GM12878 (cell line): ENCODE results near the gene ZPBP2.

Experiments
- BCL11A ChIP-seq: IDR thresholded peaks from 2 replicates; pipeline ENCODE4 v1.6.1; 2011; ENCODE audit warnings: low read depth, low read length
- IRF5 ChIP-seq: fragments of 450-650 bp; IDR thresholded peaks from 2 replicates; pipeline ENCODE4 v1.6.1; 2017; ENCODE audit warnings: borderline replicate concordance
- PML ChIP-seq: IDR thresholded peaks from 2 replicates; pipeline ENCODE4 v1.6.1; 2012; ENCODE audit warnings: low read length, inconsistent platforms
- SIX5 ChIP-seq: IDR thresholded peaks from 2 replicates; pipeline ENCODE4 v1.6.1; 2011; ENCODE audit warnings: mild to moderate bottlenecking, low read depth, low read length, moderate library complexity; ENCODE audit not compliant: severe bottlenecking
- TARDBP ChIP-seq: IDR thresholded peaks from 2 replicates; pipeline ENCODE4 v1.6.1; 2016; ENCODE audit warnings: borderline replicate concordance
- ZNF687 ChIP-seq: fragments of 450-650 bp; IDR thresholded peaks from 2 replicates; pipeline ENCODE4 v1.6.1; 2017; ENCODE audit warnings: mild to moderate bottlenecking, moderate library complexity
- TF ChIP-seq, protein P1 (sequence below), 3 experiments: IDR thresholded peaks in 2 of 3; conservative IDR thresholded peaks in 1 of 3; 2 replicates each; pipeline ENCODE4 v1.5.1; 2011; ENCODE audit warnings: low read depth in 3 of 3, low read length in 3 of 3, mild to moderate bottlenecking in 3 of 3, control low read depth in 2 of 3, moderate library complexity in 2 of 3, inconsistent platforms in 1 of 3, mixed read lengths in 1 of 3; ENCODE audit not compliant: control insufficient read depth in 2 of 3, insufficient read depth in 1 of 3; ENCODE audit errors: extremely low read depth in 1 of 3
- TF ChIP-seq, protein P2 (sequence below): IDR thresholded peaks from 2 replicates; pipeline ENCODE4 v1.6.1; 2011; ENCODE audit warnings: low read depth, low read length, improper control_type of control experiment, borderline replicate concordance

DNA sequence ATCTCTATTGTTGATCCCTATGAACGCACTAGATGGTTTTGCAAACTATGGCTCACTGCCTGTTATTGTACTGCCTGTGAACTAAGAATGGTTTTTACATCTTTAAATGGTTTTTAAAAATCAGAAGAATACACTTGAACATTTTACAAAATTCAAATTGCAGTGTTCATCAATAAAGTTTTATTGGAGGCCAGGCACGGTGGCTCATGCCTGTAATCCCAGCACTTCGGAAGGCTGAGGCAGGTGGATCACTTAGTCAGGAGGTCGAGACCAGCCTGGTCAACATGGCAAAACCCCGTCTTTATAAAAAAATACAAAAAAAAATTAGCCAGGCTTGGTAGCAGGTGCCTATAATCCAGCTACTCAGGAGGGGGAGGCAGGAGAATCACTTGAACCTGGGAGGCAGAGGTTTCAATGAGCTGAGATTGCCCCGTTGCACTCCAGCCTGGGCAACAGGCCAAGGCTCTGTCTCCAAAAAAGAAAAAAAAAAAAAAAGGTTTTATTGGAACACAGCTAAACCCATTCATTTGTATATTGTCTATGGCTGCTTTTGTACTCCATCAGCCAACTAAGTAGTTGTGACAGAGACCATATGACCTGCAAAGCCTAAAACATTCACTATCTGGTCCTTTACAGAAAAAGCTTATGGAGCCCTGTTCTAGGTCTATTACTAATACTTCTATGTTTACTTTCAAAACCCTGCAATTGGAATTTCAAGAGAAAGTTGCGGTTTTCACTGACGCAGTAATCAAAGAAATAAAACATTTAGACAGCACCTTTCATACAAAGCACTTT lies 22.8 kb upstream of the ZPBP2 start:
- TF ChIP-seq, protein P1, sequence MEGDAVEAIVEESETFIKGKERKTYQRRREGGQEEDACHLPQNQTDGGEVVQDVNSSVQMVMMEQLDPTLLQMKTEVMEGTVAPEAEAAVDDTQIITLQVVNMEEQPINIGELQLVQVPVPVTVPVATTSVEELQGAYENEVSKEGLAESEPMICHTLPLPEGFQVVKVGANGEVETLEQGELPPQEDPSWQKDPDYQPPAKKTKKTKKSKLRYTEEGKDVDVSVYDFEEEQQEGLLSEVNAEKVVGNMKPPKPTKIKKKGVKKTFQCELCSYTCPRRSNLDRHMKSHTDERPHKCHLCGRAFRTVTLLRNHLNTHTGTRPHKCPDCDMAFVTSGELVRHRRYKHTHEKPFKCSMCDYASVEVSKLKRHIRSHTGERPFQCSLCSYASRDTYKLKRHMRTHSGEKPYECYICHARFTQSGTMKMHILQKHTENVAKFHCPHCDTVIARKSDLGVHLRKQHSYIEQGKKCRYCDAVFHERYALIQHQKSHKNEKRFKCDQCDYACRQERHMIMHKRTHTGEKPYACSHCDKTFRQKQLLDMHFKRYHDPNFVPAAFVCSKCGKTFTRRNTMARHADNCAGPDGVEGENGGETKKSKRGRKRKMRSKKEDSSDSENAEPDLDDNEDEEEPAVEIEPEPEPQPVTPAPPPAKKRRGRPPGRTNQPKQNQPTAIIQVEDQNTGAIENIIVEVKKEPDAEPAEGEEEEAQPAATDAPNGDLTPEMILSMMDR (IDR thresholded peaks at IDR 0.05 in 2 of 3, conservative IDR thresholded peaks at IDR 0.05 in 1 of 3; ENCODE audit: control insufficient read depth in 2 of 3, extremely low read depth in 1 of 3, insufficient read depth in 1 of 3, low read depth in 3 of 3, low read length in 3 of 3), result no peak
- no peak for TF ChIP-seq SIX5
- no peak for TF ChIP-seq IRF5
- no peak for TF ChIP-seq TARDBP
- TF ChIP-seq ZNF687, result no peak
- no peak for TF ChIP-seq BCL11A
- TF ChIP-seq, protein P2, sequence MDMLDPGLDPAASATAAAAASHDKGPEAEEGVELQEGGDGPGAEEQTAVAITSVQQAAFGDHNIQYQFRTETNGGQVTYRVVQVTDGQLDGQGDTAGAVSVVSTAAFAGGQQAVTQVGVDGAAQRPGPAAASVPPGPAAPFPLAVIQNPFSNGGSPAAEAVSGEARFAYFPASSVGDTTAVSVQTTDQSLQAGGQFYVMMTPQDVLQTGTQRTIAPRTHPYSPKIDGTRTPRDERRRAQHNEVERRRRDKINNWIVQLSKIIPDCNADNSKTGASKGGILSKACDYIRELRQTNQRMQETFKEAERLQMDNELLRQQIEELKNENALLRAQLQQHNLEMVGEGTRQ, result no peak
- TF ChIP-seq PML, result no peak
